ENCODE measurements around the gene IFITM1.
A peak's percentile ranks its signal among the peaks of the same experiment; 100 is the strongest.
"Not testable (repeated sequence)": the region's sequence is repeated elsewhere in the genome, so short reads cannot be mapped to it uniquely, and the experiment has no call there.

The IFITM1 gene

GRCh38 chr11:326592-326841, 12.7 kb downstream of the IFITM1 start:
- no peak for DNase-seq (ENCODE audit: low read depth in 2 of 2)

- DNase-seq (ENCODE audit: low read depth in 2 of 2) = peak; percentile 59 to 71
Observed at GRCh38 chr11:326842-327580, 13.2 kb downstream of the IFITM1 start.

GRCh38 chr11:327581-327923, 13.7 kb downstream of the IFITM1 start:
- DNase-seq (ENCODE audit: low read depth in 2 of 2) = no peak

GRCh38 chr11:328012-328411, 14.2 kb downstream of the IFITM1 start:
- no peak for DNase-seq (ENCODE audit: low read depth in 2 of 2)

- DNase-seq (ENCODE audit: low read depth in 2 of 2) = not testable (repeated sequence)
Observed at GRCh38 chr11:328516-329100, 14.8 kb downstream of the IFITM1 start.

GRCh38 chr11:329886-330253, 16.0 kb downstream of the IFITM1 start:
- no peak for DNase-seq (ENCODE audit: low read depth in 2 of 2)

GRCh38 chr11:330307-330693, 16.5 kb downstream of the IFITM1 start:
- no peak for DNase-seq (ENCODE audit: low read depth in 2 of 2)

- no peak for DNase-seq (ENCODE audit: low read depth in 2 of 2)
Observed at GRCh38 chr11:330694-331357, 17.0 kb downstream of the IFITM1 start.

GRCh38 chr11:331358-332060, 17.7 kb downstream of the IFITM1 start:
- no peak for DNase-seq (ENCODE audit: low read depth in 2 of 2)

- no peak for DNase-seq (ENCODE audit: low read depth in 2 of 2)
Observed at GRCh38 chr11:332651-333480, 19.0 kb downstream of the IFITM1 start.

- DNase-seq (ENCODE audit: low read depth in 2 of 2) = not testable (repeated sequence)
Observed at GRCh38 chr11:333616-334263, 19.9 kb downstream of the IFITM1 start.

GRCh38 chr11:334264-334994, 20.6 kb downstream of the IFITM1 start:
- no peak for DNase-seq (ENCODE audit: low read depth in 2 of 2)

GRCh38 chr11:335779-336658, 22.2 kb downstream of the IFITM1 start:
- no peak for DNase-seq (ENCODE audit: low read depth in 2 of 2)

GRCh38 chr11:336659-337198, 22.9 kb downstream of the IFITM1 start:
- DNase-seq (ENCODE audit: low read depth in 2 of 2) = no peak

- DNase-seq (ENCODE audit: low read depth in 2 of 2) = no peak
Observed at GRCh38 chr11:337711-338110, 23.9 kb downstream of the IFITM1 start.

- DNase-seq (ENCODE audit: low read depth in 2 of 2) = no peak
Observed at GRCh38 chr11:339963-340362, 26.1 kb downstream of the IFITM1 start.

GRCh38 chr11:340539-341512, 27.0 kb downstream of the IFITM1 start:
- no peak for DNase-seq (ENCODE audit: low read depth in 2 of 2)

- no peak for DNase-seq (ENCODE audit: low read depth in 2 of 2)
Observed at GRCh38 chr11:342328-342727, 28.5 kb downstream of the IFITM1 start.

Measured in stimulated activated CD8-positive, alpha-beta memory T cell treated with anti-CD3 and anti-CD28 coated beads, Interleukin-15, amount 100 ng/mL, for 48 hours (primary cell).